HepG2 (cell line): ENCODE results near the gene DAZAP1. TPM values are rescaled to one million over a fixed set of nuclear protein-coding genes. Genes with fewer than 3 reads are reported as not detected.

Experiments
- AKAP8 ChIP-seq: sonication (generic); formaldehyde crosslinking; IDR thresholded peaks from 2 replicates; pipeline ENCODE4 v1.5.1; 2020; ENCODE audit warnings: mild to moderate bottlenecking, missing genetic modification reagents
- BCL3 ChIP-seq: sonication (generic); formaldehyde crosslinking; IDR thresholded peaks from 2 replicates; pipeline ENCODE4 v1.5.1; 2020; ENCODE audit warnings: mild to moderate bottlenecking, missing genetic modification reagents, moderate library complexity
- ETV5 ChIP-seq: IDR thresholded peaks from 2 replicates; pipeline ENCODE4 v1.6.1; 2018; ENCODE audit warnings: missing biosample characterization, missing genetic modification reagents, inconsistent platforms, borderline replicate concordance
- FOXK1 ChIP-seq: sonication (generic); formaldehyde crosslinking; IDR thresholded peaks from 2 replicates; pipeline ENCODE4 v1.4.0; 2020; ENCODE audit warnings: low read depth, missing genetic modification reagents, borderline replicate concordance
- HNRNPH1 ChIP-seq: fragments of 200-400 bp; formaldehyde crosslinking; optimal IDR thresholded peaks from 2 replicates; pipeline ENCODE3; 2017; ENCODE audit warnings: mild to moderate bottlenecking, low read depth, low read length
- KAT7 ChIP-seq: IDR thresholded peaks from 2 replicates; pipeline ENCODE4 v1.6.1; 2018; ENCODE audit warnings: borderline replicate concordance, missing compliant biosample characterization
- MATR3 ChIP-seq: sonication (generic); formaldehyde crosslinking; IDR thresholded peaks from 2 replicates; pipeline ENCODE4 v1.4.0; 2020; ENCODE audit warnings: missing genetic modification reagents
- MBNL3 ChIP-seq: fragments of 250-450 bp; sonication (Bioruptor Pico); conservative IDR thresholded peaks from 2 replicates; pipeline ENCODE4 v1.8.0; 2022; ENCODE audit warnings: mild to moderate bottlenecking, inconsistent platforms
- NFE2 ChIP-seq: sonication (generic); formaldehyde crosslinking; IDR thresholded peaks from 2 replicates; pipeline ENCODE4 v1.4.0; 2020; ENCODE audit warnings: missing genetic modification reagents
- REL ChIP-seq: sonication (generic); formaldehyde crosslinking; conservative IDR thresholded peaks from 2 replicates; pipeline ENCODE4 v1.8.0; 2022; ENCODE audit warnings: mild to moderate bottlenecking, missing genetic modification reagents, moderate library complexity
- SATB2 ChIP-seq: sonication (generic); formaldehyde crosslinking; IDR thresholded peaks from 2 replicates; pipeline ENCODE4 v1.5.0; 2020; ENCODE audit warnings: missing genetic modification reagents
- SNRNP70 ChIP-seq: fragments of 200-400 bp; formaldehyde crosslinking; IDR thresholded peaks from 2 replicates; pipeline ENCODE4 v1.6.1; 2017; ENCODE audit warnings: mild to moderate bottlenecking, low read depth, low read length, moderate library complexity
- TBX2 ChIP-seq: sonication (generic); formaldehyde crosslinking; IDR thresholded peaks from 2 replicates; pipeline ENCODE4 v1.5.0; 2020; ENCODE audit warnings: missing genetic modification reagents, mild to moderate bottlenecking, borderline replicate concordance
- XBP1 ChIP-seq: sonication (generic); formaldehyde crosslinking; IDR thresholded peaks from 2 replicates; pipeline ENCODE4 v1.5.0; 2020; ENCODE audit warnings: missing genetic modification reagents
- ZBTB3 ChIP-seq: sonication (generic); formaldehyde crosslinking; IDR thresholded peaks from 2 replicates; pipeline ENCODE4 v1.4.0; 2020; ENCODE audit warnings: low read depth, mild to moderate bottlenecking, moderate library complexity, missing genetic modification reagents, borderline replicate concordance
- ZNF138 ChIP-seq: sonication (generic); formaldehyde crosslinking; IDR thresholded peaks from 2 replicates; pipeline ENCODE4 v1.5.0; 2020; ENCODE audit warnings: mild to moderate bottlenecking, low read depth, missing genetic modification reagents
- ZNF17 ChIP-seq: sonication (generic); formaldehyde crosslinking; IDR thresholded peaks from 2 replicates; pipeline ENCODE4 v1.5.0; 2020; ENCODE audit warnings: mild to moderate bottlenecking, missing genetic modification reagents
- ZNF44 ChIP-seq: sonication (generic); formaldehyde crosslinking; IDR thresholded peaks from 2 replicates; pipeline ENCODE4 v1.5.1; 2020; ENCODE audit warnings: mild to moderate bottlenecking, missing genetic modification reagents
- ZNF749 ChIP-seq: sonication (generic); formaldehyde crosslinking; IDR thresholded peaks from 2 replicates; pipeline ENCODE4 v1.8.0; 2022; ENCODE audit warnings: mild to moderate bottlenecking, missing genetic modification reagents, moderate library complexity, borderline replicate concordance
- polyA plus RNA-seq, 8 experiments: library from polyadenylated mRNA; depleted of rRNA in 3 of 8; stranded (reverse) in 7 of 8; unstranded in 1 of 8; fragments of >200 nt; fragmentation: Illumina TruSeq in 4 of 8; extraction: Trizol in 4 of 8; gene quantifications; 2 replicates each; pipeline versions ENCODE4 v1.2.1 to v1.2.3, GENCODE V29; 2011 to 2016; ENCODE audit warnings: low read depth in 4 of 8, missing spikeins in 1 of 8, mixed read lengths in 1 of 8; ENCODE audit not compliant: insufficient read depth in 1 of 8
- total RNA-seq, 5 experiments: library from RNA; depleted of rRNA; stranded (reverse); fragments of >200 nt; fragmentation: Illumina TruSeq; extraction: Trizol; gene quantifications; 2 replicates each; pipeline ENCODE4 v1.2.3, GENCODE V29; 2016; ENCODE audit warnings: low read depth in 1 of 5
- TF ChIP-seq, protein P1 (sequence below): sonication (generic); formaldehyde crosslinking; IDR thresholded peaks from 2 replicates; pipeline ENCODE4 v1.4.0; 2020; ENCODE audit warnings: missing genetic modification reagents
- TF ChIP-seq, protein P2 (sequence below): sonication (generic); formaldehyde crosslinking; IDR thresholded peaks from 2 replicates; pipeline ENCODE4 v1.4.0; 2020; ENCODE audit warnings: missing genetic modification reagents, mild to moderate bottlenecking, borderline replicate concordance
- TF ChIP-seq, protein P3 (sequence below): sonication (generic); formaldehyde crosslinking; IDR thresholded peaks from 2 replicates; pipeline ENCODE4 v1.9.0; 2022; ENCODE audit warnings: missing genetic modification reagents, mild to moderate bottlenecking, borderline replicate concordance

The DAZAP1 gene
- total and polyA plus RNA-seq, 2 of the 13 experiments (the other 11 are each of a cell fraction or from before 2014, with no cell fraction given), result 63.3 to 79.2 TPM

- TF ChIP-seq, protein P1, sequence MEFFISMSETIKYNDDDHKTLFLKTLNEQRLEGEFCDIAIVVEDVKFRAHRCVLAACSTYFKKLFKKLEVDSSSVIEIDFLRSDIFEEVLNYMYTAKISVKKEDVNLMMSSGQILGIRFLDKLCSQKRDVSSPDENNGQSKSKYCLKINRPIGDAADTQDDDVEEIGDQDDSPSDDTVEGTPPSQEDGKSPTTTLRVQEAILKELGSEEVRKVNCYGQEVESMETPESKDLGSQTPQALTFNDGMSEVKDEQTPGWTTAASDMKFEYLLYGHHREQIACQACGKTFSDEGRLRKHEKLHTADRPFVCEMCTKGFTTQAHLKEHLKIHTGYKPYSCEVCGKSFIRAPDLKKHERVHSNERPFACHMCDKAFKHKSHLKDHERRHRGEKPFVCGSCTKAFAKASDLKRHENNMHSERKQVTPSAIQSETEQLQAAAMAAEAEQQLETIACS (CRISPR knock-in tag), result peak; percentile 55; the same call in 1 of the 2 replicates
- no peak for TF ChIP-seq NFE2 (CRISPR knock-in tag)
- peak; percentile 88 for TF ChIP-seq TBX2 (CRISPR knock-in tag)
- no peak for TF ChIP-seq ZNF44 (CRISPR knock-in tag)
- TF ChIP-seq ZNF17, result no peak
- no peak for TF ChIP-seq HNRNPH1
- TF ChIP-seq, protein P2, sequence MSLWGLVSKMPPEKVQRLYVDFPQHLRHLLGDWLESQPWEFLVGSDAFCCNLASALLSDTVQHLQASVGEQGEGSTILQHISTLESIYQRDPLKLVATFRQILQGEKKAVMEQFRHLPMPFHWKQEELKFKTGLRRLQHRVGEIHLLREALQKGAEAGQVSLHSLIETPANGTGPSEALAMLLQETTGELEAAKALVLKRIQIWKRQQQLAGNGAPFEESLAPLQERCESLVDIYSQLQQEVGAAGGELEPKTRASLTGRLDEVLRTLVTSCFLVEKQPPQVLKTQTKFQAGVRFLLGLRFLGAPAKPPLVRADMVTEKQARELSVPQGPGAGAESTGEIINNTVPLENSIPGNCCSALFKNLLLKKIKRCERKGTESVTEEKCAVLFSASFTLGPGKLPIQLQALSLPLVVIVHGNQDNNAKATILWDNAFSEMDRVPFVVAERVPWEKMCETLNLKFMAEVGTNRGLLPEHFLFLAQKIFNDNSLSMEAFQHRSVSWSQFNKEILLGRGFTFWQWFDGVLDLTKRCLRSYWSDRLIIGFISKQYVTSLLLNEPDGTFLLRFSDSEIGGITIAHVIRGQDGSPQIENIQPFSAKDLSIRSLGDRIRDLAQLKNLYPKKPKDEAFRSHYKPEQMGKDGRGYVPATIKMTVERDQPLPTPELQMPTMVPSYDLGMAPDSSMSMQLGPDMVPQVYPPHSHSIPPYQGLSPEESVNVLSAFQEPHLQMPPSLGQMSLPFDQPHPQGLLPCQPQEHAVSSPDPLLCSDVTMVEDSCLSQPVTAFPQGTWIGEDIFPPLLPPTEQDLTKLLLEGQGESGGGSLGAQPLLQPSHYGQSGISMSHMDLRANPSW (CRISPR knock-in tag), result peak; percentile 18; the same call in 1 of the 2 replicates
- TF ChIP-seq ZBTB3 (CRISPR knock-in tag), result no peak
- no peak for TF ChIP-seq SNRNP70
- peak; percentile 9; the same call in 1 of the 2 replicates for TF ChIP-seq KAT7 (CRISPR knock-in tag)
- 0 out of 2 replicates have a peak, but pooled peaks have one; percentile 33 for TF ChIP-seq FOXK1 (CRISPR knock-in tag)
- TF ChIP-seq XBP1, result 0 out of 2 replicates have a peak, but pooled peaks have one; percentile 74
- TF ChIP-seq MATR3 (CRISPR knock-in tag), result no peak
- peak; percentile 74 for TF ChIP-seq ETV5
- TF ChIP-seq ZNF749 (CRISPR knock-in tag), result peak; percentile 66
- TF ChIP-seq ZNF138, result no peak; the same call in 1 of the 2 replicates
- TF ChIP-seq REL (CRISPR knock-in tag), result no peak
- no peak for TF ChIP-seq MBNL3 (CRISPR knock-in tag)
- 0 out of 2 replicates have a peak, but pooled peaks have one; percentile 47 for TF ChIP-seq SATB2
- TF ChIP-seq, protein P3, sequence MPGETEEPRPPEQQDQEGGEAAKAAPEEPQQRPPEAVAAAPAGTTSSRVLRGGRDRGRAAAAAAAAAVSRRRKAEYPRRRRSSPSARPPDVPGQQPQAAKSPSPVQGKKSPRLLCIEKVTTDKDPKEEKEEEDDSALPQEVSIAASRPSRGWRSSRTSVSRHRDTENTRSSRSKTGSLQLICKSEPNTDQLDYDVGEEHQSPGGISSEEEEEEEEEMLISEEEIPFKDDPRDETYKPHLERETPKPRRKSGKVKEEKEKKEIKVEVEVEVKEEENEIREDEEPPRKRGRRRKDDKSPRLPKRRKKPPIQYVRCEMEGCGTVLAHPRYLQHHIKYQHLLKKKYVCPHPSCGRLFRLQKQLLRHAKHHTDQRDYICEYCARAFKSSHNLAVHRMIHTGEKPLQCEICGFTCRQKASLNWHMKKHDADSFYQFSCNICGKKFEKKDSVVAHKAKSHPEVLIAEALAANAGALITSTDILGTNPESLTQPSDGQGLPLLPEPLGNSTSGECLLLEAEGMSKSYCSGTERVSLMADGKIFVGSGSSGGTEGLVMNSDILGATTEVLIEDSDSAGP (CRISPR knock-in tag), result peak; percentile 76
- TF ChIP-seq AKAP8, result no peak
- TF ChIP-seq BCL3, result no peak; the same call in none of the 2 replicates
These were observed 33.7 kb upstream of the DAZAP1 start (continued) for GRCh38 chr19:1373534-1374249.
